GM06990 (cell line): ENCODE data around the gene RANGRF.

Experiments
- DNase-seq: peaks from one replicate; pipeline ENCODE4 v3.0.0-alpha.2; 2011; ENCODE audit not compliant: insufficient read length; ENCODE audit errors: extremely low read depth
- H3K27me3 ChIP-seq: replicated peaks from 2 replicates; pipeline ENCODE4 v1.6.0; 2011; ENCODE audit warnings: low read length; ENCODE audit not compliant: control insufficient read depth, insufficient read depth
- H3K36me3 ChIP-seq: 2 replicates; pipeline ENCODE4 v1.5.1; 2011; ENCODE audit warnings: low read length; ENCODE audit not compliant: control insufficient read depth, insufficient read depth
- H3K4me3 ChIP-seq: replicated peaks from 2 replicates; pipeline ENCODE4 v1.5.1; 2011; ENCODE audit warnings: low read depth, mild to moderate bottlenecking, control low read depth, low read length
- CTCF ChIP-seq: IDR thresholded peaks from 2 replicates; pipeline ENCODE4 v1.5.1; 2011; ENCODE audit warnings: low read length, control low read depth, mild to moderate bottlenecking, inconsistent platforms; ENCODE audit not compliant: insufficient read depth, poor library complexity, severe bottlenecking

The RANGRF gene

DNA sequence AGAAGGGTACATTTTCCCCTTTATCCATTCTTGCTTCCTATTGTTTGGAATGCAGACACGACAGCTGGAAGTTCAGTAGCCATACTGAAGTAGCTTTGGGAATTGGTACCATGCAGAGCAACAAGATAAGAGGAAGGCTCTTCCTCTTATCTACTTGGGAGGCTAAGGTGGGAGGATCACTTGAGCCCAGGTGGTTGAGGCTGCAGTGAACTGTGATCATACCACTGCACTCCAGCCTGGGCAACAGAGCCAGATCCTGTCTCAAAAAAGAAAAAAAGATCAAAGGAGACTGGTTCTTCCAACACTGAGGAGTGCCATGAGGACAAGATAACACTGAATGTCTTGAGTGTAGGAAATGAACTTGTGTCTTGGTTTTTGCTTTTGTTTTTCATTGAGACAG lies 16.0 kb upstream of the RANGRF start:
- no peak for DNase-seq
- no peak for TF ChIP-seq CTCF
- no peaks in the 10 kb centered on the region; the same call in 1 of the 2 replicates for H3K27me3 ChIP-seq
- H3K4me3 ChIP-seq, result no peak overlapping the region
- H3K36me3 ChIP-seq, result peaks cover 8% of the 10 kb centered on the region

GRCh38 chr17:8273884-8274444 lies 14.5 kb upstream of the RANGRF start:
- Histone ChIP-seq H3K27me3 (no peaks in the 10 kb centered on the region; the same call in 1 of the 2 replicates), H3K36me3 (peaks cover 3% of the 10 kb centered on the region), H3K4me3 (no peak overlapping the region)
- no peak for DNase-seq
- no peak for TF ChIP-seq CTCF

GRCh38 chr17:8274816-8275215 lies 13.7 kb upstream of the RANGRF start:
- Histone ChIP-seq H3K36me3 (no peaks in the 10 kb centered on the region), H3K4me3 (no peak overlapping the region), H3K27me3 (no peaks in the 10 kb centered on the region; the same call in 1 of the 2 replicates)
- no peak for DNase-seq
- no peak for TF ChIP-seq CTCF

DNA sequence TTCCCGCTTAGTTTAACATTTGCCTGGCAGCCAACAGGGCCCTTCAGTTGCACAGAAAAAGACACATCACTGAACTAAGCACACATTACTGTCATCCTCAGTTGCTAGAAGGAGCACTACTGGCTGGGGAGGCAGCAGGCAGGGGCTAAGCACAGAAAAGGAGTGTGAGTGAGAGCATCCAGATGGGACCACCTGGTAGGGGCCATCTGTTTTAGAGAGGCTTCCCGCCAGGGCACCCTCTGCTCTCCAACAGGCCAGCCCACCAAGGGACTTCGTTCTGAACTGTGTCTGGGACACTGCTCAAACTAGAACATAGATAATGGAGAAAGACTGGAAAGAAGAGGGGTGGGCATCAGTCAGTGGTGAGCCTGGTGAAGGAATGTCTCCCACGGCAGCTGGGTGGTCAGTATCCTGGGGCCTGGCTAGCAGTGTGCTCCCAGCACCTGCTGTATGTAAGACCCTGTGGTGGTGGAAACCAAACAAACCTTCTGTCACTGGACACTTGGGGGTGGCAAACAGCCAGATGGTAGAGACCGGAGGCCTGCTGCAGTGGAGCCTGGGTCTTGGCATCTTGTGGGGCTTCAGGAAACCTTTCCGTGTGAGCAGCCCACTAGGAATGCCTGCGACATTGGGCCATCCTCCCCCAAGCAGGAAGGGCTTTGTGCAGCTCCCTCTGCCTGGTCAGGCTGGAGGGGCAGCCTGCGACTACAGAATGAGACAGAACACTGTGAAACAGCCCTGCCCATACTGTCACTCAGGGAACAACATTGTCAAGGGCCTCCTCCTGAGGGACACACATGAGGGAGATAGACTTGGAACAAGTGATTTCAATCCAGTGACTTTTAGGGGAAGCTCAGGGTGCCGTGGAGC lies 12.8 kb upstream of the RANGRF start:
- H3K4me3 ChIP-seq, result no peak overlapping the region
- H3K27me3 ChIP-seq, result no peaks in the 10 kb centered on the region; the same call in 1 of the 2 replicates
- DNase-seq, result no peak
- TF ChIP-seq CTCF, result no peak
- no peaks in the 10 kb centered on the region for H3K36me3 ChIP-seq

GRCh38 chr17:8277317-8277716 lies 11.2 kb upstream of the RANGRF start:
- no peak for TF ChIP-seq CTCF
- H3K27me3 ChIP-seq, result no peaks in the 10 kb centered on the region; the same call in 1 of the 2 replicates
- H3K36me3 ChIP-seq, result no peaks in the 10 kb centered on the region
- DNase-seq, result no peak
- no peak overlapping the region for H3K4me3 ChIP-seq

- Histone ChIP-seq H3K27me3 (no peaks in the 10 kb centered on the region), H3K36me3 (no peaks in the 10 kb centered on the region), H3K4me3 (no peak overlapping the region)
- TF ChIP-seq CTCF, result no peak
- no peak for DNase-seq
Observed at GRCh38 chr17:8282345-8282744, 6.1 kb upstream of the RANGRF start.
